ENCODE measurements around the gene NSD2. TPM values are rescaled to one million over a fixed set of nuclear protein-coding genes. Genes with fewer than 3 reads are reported as not detected.

NSD2 gene
- total RNA-seq, 4 donors from 2014 or later: 30.9 to 63.7 (median 40.3) TPM

DNA sequence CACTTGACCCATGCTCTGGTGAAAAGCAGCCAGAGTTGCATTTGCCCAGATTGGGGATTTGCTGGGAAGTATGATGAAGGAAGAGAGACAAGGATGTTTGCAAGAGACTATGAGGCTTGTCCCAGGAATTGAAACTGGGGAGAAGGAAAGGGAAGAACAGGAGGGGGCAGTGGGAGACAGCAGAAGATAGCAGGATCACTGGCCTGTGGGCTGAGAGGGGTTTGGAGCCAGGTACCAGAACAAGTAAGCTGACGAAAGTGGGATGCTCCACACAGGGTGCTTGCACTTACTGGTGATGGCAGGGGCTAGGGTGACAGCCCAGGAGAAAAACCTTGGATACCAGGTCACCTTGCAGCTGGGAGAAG is 11.8 kb upstream of the NSD2 start:
- Histone ChIP-seq H3K4me1 (peaks cover 7 to 20% of the 10 kb centered on the region in 2 donors), H3K27ac (no peak overlapping the region), H3K4me3 (replicated peaks in 1 of 3) (no peak overlapping the region), H3K27me3 (no peaks in the 10 kb centered on the region), H3K9me3 (no peaks in the 10 kb centered on the region), H3K36me3 (no peaks in the 10 kb centered on the region)
- no peak for DNase-seq
- intact Hi-C loops (cut with DNase I): no loop called here
- TF ChIP-seq, protein P1, sequence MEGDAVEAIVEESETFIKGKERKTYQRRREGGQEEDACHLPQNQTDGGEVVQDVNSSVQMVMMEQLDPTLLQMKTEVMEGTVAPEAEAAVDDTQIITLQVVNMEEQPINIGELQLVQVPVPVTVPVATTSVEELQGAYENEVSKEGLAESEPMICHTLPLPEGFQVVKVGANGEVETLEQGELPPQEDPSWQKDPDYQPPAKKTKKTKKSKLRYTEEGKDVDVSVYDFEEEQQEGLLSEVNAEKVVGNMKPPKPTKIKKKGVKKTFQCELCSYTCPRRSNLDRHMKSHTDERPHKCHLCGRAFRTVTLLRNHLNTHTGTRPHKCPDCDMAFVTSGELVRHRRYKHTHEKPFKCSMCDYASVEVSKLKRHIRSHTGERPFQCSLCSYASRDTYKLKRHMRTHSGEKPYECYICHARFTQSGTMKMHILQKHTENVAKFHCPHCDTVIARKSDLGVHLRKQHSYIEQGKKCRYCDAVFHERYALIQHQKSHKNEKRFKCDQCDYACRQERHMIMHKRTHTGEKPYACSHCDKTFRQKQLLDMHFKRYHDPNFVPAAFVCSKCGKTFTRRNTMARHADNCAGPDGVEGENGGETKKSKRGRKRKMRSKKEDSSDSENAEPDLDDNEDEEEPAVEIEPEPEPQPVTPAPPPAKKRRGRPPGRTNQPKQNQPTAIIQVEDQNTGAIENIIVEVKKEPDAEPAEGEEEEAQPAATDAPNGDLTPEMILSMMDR (IDR thresholded peaks at IDR 0.05): no peak
- no peak for TF ChIP-seq POLR2A (IDR thresholded peaks at IDR 0.05)
- WGBS, 2 donors: 74 to 96% methylated on average over 1 of the region's 1 CpG

DNA sequence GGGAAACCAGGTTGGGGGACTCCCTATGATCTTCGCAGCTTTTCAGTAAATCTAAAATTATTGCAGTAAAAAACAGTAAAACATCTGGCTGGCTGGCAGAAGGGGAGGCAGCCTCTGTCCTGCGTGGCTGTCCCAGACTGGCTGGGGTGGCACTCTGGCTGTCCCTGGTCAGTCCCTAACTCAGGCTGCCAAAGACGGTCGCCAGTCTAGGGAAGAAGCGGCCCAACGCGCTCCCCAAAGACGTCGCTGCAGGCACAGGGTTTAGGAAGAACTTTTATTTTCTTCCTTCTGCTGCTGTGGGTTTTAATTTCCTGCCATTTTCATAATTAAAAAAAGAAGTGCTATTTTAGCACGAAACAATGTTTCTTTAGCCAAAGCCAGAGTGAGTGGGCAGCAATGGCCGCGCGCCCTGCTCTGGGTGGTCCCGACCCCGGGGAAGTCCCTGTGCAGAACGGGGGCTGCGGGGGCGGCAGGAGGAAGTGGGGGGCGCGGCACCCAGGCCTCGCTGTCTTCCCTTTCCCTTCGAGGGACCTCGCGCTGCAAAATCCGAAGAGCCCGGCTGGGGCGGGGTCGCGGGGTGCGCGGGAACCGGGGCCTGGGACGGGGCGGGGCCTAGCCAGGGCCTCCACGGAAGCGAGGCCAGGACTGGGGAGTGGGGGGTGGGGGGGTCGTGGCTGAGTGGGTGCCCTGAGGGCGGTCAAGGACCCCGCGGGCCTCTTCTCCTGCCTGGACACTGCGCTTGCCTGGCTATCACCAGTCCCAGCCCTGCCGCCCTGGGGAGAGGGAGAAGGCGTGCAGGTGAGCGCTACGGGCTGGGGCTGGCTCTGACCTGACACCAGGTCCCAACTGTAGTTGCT is 8.9 kb upstream of the NSD2 start:
- Histone ChIP-seq H3K27ac (no peak overlapping the region), H3K27me3 (no peaks in the 10 kb centered on the region), H3K36me3 (no peaks in the 10 kb centered on the region), H3K4me1 (peaks cover 0 to 7% of the 10 kb centered on the region in 2 donors), H3K4me3 (replicated peaks in 1 of 3) (no peak overlapping the region), H3K9me3 (no peaks in the 10 kb centered on the region)
- 34 to 48% methylated on average over 17 to 19 of the region's 45 CpGs for WGBS, 2 donors
- no peak for DNase-seq
- no peak for TF ChIP-seq POLR2A (IDR thresholded peaks at IDR 0.05)
- TF ChIP-seq, protein P1 (IDR thresholded peaks at IDR 0.05): no peak
- intact Hi-C loops (cut with DNase I): no loop called here

DNA sequence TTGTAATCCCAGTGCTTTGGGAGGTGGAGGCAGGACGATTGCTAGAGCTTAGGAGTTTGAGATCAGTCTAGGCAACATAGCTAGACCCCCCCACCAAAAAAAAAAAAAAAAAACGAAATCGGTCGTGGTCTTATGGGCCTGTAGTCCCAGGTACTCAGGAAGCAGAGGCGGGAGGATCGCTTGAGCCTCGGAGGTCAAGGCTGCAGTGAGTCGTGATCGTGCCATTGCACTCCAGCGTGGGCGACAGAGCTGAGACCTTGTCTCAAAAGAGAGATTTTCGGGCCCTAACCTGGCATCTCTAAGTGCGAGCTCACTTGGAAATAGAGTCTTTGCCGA is 8.3 kb upstream of the NSD2 start:
- Histone ChIP-seq H3K27ac (no peak overlapping the region), H3K9me3 (no peaks in the 10 kb centered on the region), H3K27me3 (no peaks in the 10 kb centered on the region), H3K36me3 (no peaks in the 10 kb centered on the region), H3K4me1 (peaks cover 0 to 3% of the 10 kb centered on the region in 2 donors), H3K4me3 (replicated peaks in 1 of 3) (no peak overlapping the region)
- TF ChIP-seq, protein P1 (IDR thresholded peaks at IDR 0.05): no peak
- TF ChIP-seq POLR2A (IDR thresholded peaks at IDR 0.05): no peak
- intact Hi-C loops (cut with DNase I): no loop called here
- WGBS, 2 donors: 70 to 74% methylated on average over 14 of the region's 14 CpGs
- no peak for DNase-seq

DNA sequence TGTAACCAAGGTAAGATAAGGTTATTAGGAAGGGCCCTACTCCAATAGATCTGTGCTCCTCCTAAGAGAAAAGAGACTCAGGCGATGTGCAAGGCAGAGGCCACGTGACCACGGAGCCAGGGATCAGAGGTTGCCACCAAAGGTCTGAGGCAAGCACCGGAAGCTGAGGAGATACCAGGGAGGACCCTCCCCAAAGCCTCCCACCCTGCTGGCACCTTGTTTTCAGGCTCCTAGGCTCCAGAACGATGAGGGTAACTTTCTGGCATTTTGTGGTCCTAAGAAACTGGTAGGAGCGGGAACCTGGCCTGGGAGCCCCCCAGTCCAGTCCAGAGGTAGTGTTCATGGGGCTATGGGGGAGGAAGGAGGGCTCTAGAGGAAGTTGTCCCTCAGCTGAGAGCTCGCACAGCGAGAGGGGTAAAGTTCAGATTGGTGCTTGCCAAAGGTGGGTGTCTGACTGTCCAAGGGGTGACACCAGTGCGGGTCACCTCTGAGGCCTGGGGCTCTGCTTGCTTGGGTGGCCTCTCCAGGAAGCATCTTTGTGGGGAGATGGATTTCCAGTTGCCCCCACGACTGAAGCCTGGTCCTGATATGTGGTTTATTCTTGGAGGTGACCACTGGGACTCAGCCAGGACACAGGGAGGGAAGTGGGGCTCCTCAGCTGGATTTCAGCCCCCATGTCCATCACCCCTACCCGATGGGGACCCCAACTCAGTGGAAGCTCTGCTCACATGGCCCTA is 7.7 kb upstream of the NSD2 start:
- Histone ChIP-seq H3K9me3 (no peaks in the 10 kb centered on the region), H3K4me3 (replicated peaks in 1 of 3) (no peak overlapping the region), H3K36me3 (no peaks in the 10 kb centered on the region), H3K27ac (no peak overlapping the region), H3K27me3 (no peaks in the 10 kb centered on the region), H3K4me1 (peaks cover 0 to 3% of the 10 kb centered on the region in 2 donors)
- TF ChIP-seq, protein P1 (IDR thresholded peaks at IDR 0.05): no peak
- TF ChIP-seq POLR2A (IDR thresholded peaks at IDR 0.05): no peak
- no peak for DNase-seq
- intact Hi-C loops (cut with DNase I): no loop called here
- 87 to 94% methylated on average over 11 of the region's 11 CpGs for WGBS, 2 donors
